Measurements from ENCODE around the gene MINPP1.
"Not testable (repeated sequence)": the region's sequence is repeated elsewhere in the genome, so short reads cannot be mapped to it uniquely, and the experiment has no call there.

Gene MINPP1

DNA sequence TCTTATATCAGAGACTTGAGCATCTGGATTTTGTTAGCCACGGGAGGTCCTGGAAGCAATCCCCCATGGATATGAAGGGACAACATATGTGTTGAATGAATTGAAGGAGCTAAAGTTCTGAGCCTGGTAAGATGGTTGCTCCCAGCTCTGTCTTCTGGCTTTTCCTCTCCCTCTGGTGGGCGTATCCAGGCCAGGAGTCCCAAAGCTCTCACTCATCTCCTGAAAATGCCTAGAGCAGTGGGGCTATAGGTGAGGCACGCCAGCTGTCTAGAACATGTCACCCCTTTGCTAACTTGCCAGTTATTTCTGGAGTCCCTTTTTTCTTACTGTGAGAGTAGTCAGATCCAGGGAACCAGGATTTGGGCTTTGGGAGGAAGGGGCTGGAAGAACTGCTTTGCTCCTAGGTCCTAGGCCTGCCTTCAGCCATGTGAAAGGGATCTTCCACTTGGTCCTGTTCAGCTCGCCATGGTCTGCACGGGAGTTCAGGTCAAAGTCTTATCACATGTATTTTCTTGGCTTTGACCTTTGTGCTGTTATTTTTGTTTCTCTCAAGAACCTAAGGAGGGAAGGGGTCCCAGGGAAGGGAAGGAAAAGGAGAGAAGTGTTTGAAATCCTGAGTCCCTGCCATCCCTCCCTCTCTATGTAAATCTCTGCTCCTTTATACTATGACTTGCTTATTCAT is 73.6 kb downstream of the MINPP1 start:
- DNase-seq: no peak

- DNase-seq: no peak
Measured at GRCh38 chr10:87578842-87579401, 74.2 kb downstream of the MINPP1 start.

- no peak for DNase-seq
Measured at GRCh38 chr10:87579563-87579962, 74.9 kb downstream of the MINPP1 start.

DNA sequence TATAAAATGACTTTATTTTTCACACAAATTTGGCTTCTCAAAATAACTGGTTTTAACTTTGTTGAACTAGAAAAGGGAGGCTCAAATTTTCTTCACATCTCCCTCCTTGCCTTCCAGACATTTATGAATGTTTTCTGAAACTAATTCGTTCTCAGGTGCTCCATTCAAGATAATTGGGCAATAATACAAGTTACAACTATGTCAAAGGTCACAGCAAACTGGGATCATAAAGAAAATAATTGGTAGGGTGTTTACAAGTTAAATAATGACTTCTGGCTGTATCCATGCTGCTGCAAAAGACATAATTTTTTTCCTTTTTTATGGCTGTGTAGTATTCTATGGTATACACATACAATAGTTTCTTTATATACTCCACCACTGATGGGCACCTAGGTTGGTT is 75.3 kb downstream of the MINPP1 start:
- no peak for DNase-seq

DNA sequence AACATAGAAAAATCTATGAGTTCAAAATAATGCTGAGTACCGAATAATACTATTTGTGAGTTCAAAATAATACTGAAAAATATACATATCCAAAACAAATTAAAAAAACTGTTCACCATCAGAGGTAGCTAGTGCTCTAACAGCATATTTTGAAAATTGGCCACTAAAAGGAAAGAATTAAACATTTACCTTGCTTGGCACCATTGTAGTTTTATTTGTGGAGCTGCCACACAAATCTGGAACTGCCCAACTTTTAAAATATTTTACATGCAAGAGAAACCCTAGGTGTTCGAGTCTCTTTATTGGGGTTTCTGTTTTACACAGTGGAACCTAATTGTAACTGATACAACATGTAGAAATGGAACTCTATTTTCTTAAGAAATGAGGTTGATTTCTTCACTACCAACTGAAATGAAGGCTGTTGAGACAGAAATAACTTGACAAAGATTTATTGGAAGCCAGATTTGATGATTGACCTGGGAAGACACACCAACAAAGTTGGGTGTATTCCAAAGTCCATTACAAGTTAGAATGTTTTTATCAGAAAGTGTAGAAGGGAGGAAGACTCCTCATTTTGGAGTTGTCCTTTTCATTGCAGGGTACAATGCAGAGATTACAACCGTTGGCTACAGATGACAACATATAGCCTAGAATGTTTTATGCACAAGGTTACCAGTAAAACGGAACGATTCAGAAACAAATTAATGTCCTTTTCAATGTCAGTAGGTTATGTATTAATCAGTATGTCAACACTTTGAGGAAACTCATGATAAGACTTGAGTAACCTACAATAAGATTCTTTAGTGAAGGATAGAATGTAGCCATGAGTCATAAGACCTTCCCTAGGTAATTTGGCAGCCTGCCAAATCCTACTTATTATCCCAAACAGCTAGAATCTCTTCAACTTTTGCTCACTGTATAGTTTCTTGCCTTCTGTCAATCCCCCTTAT is 81.1 kb downstream of the MINPP1 start:
- DNase-seq: no peak

- peak; percentile 15 for DNase-seq
Measured at GRCh38 chr10:87589645-87590051, 85.0 kb downstream of the MINPP1 start.

DNA sequence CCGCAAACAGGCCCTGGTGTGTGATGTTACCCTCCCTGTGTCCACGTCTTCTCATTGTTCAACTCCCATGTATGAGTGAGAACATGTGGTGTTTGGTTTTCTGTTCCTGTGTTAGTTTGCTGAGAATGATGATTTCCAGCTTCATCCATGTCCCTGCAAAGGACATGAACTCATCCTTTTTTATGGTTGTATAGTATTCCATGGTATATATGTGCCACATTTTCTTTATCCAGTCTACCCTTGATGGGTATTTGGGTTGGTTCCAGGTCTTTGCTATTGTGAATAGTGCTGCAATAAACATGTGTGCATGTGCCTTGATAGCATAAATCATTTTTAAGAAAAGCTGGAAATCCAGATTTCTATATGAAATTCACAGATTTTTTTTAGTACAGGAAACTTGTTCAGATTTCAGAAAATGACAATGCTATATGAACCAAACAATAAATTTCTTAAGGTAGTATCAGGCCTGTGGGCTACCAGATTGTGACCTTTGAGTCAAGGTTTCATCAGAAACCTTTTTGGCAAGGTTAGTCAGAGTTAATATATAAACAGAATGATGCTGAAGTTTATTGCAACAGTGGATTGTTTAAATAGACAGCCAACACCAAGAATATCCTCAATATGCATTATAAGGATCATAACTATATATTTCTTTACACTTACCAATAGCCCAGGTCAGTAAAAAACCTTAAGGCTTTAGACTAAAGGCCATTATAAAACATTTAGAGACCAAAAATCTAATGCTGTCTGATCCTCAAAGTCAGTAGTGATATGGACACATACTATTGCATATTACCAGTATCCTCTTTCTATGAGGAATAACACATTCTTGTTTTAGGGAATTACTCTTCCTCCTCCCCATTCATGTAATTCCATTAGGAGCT is 86.3 kb downstream of the MINPP1 start:
- no peak for DNase-seq

- no peak for DNase-seq
Measured at GRCh38 chr10:87591589-87591886, 86.8 kb downstream of the MINPP1 start.

- not testable (repeated sequence) for DNase-seq
Measured at GRCh38 chr10:87592920-87593319, 88.2 kb downstream of the MINPP1 start.

- DNase-seq: no peak
Measured at GRCh38 chr10:87593702-87594101, 89.0 kb downstream of the MINPP1 start.

DNA sequence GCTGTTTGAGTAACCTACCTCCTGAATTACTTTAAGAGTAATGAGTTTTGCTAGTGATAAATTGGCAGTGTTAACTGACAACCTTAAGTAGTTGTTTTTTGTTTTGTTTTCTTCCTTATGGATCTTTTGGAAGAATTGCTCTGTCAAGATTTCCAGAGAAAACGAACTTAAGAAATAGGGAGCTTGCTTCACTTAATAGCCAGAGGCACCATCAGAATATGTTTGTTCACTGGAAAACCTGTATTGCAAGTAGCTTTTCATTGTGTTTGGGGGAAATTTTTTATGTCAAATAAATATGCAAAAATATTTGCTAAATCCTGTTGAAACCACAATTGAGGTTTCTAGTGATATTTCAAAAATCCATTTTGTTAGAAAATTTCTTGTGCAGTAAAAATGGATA is 89.5 kb downstream of the MINPP1 start:
- DNase-seq: no peak

- DNase-seq: no peak
Measured at GRCh38 chr10:87594864-87595263, 90.2 kb downstream of the MINPP1 start.

DNA sequence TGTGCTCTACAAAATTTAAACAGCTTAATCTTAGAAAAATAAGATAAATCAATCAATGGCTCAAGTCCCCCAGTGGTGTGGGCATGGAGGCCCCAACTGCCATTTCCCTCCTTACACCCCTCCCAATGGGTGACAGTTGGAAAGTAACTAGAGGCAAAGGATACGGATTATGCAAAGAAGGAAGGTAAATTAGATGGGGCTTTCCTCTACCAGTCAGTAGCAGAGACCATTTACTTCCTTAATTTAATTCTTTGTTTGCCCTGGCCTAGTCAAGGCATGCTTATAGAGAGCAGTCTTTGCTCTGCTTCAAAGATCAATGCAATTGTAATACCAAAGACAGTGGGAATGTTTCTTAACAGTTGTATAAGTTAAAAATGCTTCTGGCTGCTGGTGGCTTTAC is 91.7 kb downstream of the MINPP1 start:
- DNase-seq: no peak

DNA sequence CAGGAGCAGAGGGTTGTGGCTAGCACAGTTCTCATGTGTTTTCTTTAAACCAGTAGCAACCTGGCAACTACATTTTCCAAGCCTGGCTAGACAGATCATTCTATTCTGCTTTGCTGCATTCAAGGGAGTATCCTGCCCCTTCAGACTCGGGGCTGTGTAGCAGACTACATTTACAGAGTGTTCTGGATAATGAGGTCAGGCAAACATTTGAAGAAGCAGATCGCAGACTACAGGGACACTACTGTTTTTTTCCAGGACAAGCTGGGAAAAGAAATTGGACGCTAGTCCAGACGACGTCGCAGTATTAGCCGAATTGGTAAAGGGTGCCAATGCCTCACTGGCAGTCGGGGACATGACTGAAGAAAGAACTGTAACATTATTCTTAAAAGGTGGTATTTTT is 94.0 kb downstream of the MINPP1 start:
- no peak for DNase-seq

DNA sequence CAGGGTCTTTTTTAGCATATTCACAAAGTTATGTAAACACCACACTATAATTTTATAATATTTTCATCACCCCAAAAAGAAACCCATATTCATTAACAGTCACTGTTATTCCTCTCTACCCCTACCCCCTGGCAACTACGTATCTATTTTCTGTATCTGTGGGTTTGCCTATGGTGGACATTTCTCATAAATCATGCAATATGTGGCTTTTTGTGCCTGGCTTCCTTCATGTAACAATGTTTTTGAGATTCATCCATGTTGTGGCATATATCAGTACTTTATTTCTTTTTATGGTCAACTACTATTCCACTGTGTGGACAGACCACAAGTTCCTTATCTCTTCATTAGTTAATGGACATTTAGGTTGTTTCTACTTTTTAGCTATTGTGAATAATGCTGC is 95.9 kb downstream of the MINPP1 start:
- DNase-seq: no peak

Data from T1000 (cell line).